Fibroblast of skin of right biceps (primary cell): ENCODE measurements around the gene P4HB.

ENCODE experiments used
- DNase-seq: peaks from one replicate; pipeline ENCODE4 v3.0.0-alpha.2; 2013

The P4HB gene

GRCh38 chr17:81859906-81860755 lies at the start of gene P4HB:
Gene P4HB (minus strand): TSS chr17:81860535. CDS start chr17:81860471, 64 bp downstream.
- no peak for DNase-seq

DNA sequence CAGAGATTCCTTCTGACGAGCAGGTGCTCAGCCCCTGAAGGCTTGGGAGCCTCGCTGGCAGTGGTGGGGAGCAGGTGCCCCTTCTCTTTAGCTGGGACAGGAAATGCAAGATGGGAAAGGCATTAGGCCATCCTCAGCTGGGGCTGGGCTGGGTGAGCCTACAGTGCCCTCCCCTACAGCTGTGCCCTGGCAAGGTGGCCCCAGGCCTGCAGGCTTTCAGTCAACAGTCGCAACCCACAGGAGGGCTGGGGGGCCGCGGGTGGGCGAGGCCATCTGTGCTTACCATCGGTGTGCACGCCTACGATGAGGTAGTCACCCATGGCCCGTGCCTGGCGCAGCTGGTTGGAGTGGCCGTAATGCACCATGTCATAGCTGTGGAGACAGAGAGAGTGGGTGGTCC lies 48.9 kb upstream of the P4HB start:
- DNase-seq, result no peak

DNA sequence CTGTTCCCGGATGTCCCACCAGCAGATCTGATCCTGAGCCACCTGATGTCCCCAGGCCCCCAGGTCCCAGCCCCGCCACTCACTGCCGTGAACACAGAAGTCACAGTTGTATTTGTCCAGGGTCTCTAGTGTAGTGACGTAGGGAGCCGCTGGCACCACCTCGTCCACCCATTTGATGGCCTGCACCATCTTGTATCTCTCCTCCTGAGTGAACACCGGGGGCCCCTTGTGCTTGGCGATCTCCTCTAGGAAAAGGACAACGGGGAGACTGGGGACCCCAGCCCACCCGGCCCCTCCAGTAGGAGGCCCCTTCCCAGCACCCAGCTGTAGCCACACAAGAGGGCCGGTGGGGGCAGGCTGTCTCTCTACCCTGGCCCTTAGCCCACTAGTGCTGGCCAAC lies 48.5 kb upstream of the P4HB start:
- no peak for DNase-seq

DNA sequence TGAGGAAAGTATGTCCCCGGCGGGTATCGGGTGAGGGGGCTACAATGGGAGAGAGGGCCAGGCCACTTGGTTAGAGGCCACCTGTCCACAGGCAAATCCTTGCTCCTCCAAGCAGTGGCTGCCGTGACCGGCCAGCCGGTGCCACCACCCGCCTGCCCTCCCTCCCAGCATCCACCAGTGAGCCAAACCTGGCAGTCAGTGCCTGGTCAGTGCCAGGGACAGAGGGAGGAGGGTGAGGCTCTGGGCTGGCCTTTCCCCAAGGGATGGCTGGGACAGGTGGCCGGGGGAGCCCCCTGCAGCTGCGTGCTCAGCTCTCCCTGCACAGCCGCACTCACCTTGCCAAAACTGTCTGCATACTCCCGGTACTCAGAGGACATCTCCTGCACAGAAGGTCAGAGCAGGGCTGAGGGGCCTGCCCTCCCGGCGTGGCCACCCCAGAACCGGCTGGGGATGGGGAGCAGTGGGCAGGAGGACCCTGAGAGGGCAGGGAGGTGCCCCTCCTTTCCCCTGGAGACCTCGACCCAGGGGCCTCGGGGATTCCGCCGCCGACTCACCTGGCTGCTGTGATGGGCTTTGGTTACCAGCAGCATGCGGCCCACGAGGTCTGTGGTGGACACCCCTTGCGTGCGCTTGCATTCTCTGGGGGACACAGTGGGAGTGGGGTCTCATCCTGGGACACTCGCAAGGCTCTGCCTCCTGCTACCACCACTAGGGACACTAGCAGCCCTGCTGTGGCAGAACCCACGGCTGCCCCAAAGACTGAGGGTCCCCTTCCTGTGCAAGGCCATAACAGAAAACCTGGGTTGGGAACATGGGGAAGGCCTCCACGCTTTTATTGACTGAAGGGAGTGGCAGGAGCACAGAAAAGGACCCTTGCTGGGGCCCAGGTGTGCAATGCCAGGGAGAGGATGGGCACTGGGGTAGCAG lies 47.1 kb upstream of the P4HB start:
- no peak for DNase-seq

DNA sequence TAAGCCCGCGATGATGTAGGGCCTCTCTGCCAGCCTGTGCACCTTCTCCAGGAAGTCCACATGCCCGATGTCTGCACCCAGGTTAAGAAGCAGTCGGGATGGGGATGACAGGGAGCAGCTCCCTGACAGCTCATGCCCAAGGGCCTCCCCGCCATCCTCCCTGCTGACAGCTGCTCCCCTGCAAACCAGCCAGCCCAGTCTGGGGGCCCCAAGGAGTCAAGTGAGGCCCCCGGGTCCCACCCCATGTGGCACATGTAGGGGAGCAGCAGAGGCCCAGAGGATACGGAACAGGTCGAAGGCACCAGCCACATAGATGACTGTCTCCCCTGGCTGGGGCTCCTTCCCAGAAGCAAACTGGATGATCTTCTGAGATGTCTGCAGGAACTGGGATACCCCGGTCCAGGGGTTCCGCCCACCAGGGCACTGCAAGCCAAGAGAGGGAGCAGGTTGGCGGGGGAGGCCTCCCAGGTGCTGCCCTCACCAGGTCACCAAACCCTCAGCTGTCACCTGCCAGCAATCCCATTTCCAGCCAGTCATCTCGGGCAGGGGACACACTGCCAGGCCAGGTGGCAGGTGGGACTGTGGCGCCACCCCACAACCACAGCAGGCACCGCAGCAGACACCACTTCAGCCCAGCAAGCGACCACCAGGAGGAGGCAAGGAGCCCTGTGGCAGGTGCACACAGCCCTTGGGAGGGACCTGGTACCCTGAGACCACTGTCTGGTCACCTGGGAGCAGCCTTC lies 46.3 kb upstream of the P4HB start:
- DNase-seq, result no peak

GRCh38 chr17:81905993-81906392 lies 45.7 kb upstream of the P4HB start:
- DNase-seq, result no peak

GRCh38 chr17:81905424-81905875 lies 45.1 kb upstream of the P4HB start:
- no peak for DNase-seq

DNA sequence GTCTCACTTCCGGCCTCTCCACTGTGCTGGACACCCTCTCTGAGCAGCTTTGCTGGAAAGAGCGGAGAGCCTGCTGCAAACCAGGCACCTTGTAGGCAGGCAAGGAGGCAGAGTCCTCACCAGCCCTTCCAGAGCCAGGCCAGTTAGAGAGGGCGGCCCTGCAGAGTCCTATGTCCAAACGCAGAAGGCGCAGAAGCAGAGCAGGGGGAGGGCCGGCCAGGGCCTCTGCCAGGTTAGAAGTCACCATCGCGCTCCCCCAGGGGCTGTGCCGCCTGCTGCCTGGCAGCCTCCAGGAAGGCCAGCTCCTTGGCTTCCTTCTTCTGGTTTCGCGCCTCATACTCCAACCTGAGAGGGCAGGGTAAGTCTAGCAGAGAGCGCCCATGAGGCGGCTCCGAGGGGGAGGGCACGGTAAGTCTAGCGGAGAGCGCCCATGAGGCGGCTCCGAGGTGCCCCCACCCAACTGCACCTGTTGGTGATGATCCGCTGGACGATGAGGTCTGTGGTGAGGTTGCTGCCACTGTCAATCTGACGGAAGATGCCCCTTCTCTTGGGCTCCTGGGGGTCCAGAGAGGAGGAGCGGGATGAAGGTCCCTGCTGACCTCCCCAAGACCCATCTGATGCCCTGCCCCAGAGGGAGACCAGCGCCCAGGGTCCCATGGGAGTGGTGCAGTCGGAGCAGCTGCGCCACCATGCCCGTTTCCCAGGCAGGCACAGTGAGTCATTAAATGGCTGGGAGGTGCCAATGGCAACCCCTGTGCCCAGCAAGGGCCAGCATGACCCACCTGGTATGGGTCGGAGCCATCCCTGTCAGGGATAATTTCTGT lies 44.5 kb upstream of the P4HB start:
- DNase-seq, result no peak

GRCh38 chr17:81903896-81904599 lies 43.7 kb upstream of the P4HB start:
- no peak for DNase-seq

DNA sequence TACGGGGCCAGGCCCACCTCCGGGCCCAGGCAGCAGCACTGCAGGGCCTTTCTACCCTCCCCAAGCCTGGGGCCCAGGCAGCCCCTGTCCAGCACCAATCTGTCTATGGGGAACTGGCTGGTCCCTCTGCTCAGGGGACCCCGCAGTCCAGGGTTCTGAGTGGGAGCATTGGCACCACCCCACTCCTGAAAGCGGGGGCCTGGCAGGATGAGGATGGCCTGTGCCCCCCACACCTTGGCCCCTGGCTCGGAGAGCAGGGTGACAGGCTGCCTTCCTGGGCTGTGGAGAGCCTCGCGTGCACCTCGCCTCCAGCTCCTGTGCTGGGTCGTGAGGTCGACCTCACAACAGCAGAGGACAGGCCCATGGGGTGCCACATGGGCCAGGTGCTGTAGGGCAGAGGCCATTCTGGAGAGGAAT lies 43.1 kb upstream of the P4HB start:
- no peak for DNase-seq

DNA sequence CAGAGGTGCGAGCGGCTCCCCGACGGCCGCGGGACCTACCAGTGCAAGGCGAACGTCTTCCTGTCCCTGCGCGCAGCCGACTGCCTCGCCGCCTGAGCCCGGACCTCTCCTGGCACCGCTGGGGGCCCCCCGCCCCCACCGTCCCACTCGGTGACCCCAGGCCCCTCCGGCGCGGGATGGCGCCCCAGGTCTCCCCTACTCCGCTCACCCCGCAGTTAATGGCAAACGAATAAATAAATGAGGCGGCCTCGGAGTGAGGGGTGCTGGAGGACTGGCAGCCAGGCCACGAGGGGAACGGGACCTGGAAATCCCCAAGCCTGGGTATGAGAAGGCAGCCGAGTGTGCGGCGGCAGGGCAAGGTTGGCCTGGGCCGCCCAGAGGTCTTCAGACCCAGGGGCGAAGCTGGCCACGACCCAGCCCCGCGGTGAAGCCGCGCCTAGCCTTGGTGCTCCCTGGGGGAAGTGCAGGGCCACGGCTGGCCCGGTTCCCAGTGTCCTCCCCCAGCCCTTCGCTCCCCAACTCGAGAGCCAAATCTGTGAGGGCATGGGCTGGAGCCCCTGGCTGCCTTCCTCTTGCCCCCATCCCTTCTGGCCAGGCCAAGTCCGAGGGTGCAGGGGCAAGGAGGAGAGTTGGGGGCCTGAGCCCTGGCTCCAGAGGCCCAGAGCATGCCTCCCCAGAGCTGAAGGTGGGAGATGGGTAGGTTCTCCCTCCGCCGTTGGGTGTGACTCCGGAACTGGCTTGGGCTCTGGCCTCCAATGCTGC lies 42.5 kb upstream of the P4HB start:
- no peak for DNase-seq

DNA sequence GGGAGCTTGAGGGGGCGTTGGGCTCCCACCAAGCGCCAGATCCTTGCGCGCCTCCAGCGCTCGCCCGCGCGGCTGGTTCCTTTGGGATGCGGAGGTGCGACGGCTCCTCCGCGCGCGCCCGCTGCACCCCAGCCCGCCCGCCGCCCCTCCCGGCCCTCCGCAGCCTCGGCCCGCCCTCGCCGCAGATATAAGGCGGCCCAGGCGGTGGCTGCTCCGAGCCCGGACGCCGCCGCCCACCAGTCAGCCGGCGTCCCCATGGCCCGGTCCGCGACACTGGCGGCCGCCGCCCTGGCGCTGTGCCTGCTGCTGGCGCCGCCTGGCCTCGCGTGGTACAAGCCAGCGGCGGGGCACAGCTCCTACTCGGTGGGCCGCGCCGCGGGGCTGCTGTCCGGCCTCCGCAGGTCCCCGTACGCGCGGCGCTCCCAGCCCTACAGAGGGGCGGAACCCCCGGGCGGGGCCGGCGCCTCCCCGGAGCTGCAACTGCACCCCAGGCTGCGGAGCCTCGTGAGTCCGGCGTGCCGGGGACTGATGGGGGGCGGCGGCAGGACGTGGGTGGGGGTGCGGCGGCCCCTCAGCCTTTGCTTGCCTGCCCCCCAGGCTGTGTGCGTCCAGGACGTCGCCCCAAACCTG lies 41.8 kb upstream of the P4HB start, which contains the start of gene NPB:
Gene NPB, plus strand, starts transcription at position 216 of the 630 bp plus-strand sequence. Its CDS starts 40 bp downstream, at position 256.
- peak; percentile 17 for DNase-seq

DNA sequence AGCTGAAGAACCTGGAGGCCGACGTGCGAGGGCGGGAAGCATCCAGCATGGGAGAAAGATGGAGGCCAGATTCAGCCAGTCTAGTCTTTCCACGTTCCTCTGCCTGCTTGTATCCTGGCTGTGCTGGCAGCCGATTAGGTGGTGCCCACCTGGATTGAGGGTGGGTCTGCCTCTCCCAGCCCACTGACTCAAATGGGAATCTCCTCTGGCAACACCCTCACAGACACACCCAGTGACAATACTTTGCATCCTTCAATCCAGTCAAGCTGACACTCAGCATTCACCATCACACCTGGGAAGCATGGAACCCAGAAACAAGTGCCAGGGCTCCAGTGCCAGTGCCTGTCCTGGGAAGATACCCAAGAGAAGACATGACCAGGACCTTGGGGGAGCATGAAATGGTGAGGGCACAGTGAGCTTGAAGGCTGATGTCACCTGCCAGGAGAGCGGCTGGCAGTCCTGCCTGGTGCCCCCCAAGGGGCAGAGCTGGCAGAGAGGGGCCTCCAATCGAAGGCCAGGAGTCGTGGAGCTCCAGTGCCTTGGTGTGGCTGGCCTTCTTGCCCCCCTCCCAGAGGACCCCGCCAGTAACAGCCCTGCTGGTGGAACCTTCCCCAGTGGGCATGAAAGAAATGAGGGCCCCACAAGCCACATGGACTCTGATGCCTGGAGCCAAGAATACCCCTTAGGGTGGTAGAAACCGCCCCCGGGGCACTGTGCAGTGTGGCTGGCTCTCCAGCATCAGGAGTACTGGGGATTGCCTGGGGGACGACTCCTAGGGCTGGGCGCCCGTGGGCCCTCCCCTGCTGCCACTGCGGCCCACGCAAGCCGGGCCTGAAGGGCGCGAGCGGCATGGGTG lies 41.1 kb upstream of the P4HB start:
- no peak for DNase-seq

- DNase-seq, result no peak
These were observed 40.0 kb upstream of the P4HB start for GRCh38 chr17:81900181-81900820.

- DNase-seq, result no peak
These were observed 39.3 kb upstream of the P4HB start for GRCh38 chr17:81899514-81900166.

DNA sequence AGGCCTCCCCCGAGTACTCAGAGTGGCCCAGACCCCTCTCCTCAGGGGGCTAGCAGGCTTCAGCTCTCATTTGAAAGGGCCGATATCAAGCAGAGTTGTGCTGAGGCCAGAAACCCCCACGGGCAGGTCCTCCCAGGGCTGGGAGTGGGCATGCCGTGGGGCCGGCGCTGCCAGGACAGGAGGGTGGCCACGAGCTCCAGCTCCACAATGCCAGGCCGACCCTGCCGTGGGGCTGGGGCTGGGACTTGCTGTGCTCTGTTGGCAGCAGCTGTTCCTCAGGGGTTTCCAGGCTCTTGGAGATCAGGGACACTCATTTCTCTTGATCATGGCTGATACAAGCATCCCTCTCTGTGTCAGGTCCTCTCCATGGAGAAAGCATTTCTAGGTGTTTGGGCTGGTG lies 38.5 kb upstream of the P4HB start:
- DNase-seq, result no peak

- DNase-seq, result peak; percentile 96
These were observed 37.9 kb upstream of the P4HB start for GRCh38 chr17:81898029-81898866.
